ENCODE measurements around the gene CDH8.

- TF ChIP-seq, protein P1, sequence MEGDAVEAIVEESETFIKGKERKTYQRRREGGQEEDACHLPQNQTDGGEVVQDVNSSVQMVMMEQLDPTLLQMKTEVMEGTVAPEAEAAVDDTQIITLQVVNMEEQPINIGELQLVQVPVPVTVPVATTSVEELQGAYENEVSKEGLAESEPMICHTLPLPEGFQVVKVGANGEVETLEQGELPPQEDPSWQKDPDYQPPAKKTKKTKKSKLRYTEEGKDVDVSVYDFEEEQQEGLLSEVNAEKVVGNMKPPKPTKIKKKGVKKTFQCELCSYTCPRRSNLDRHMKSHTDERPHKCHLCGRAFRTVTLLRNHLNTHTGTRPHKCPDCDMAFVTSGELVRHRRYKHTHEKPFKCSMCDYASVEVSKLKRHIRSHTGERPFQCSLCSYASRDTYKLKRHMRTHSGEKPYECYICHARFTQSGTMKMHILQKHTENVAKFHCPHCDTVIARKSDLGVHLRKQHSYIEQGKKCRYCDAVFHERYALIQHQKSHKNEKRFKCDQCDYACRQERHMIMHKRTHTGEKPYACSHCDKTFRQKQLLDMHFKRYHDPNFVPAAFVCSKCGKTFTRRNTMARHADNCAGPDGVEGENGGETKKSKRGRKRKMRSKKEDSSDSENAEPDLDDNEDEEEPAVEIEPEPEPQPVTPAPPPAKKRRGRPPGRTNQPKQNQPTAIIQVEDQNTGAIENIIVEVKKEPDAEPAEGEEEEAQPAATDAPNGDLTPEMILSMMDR (IDR thresholded peaks at IDR 0.05; ENCODE audit: insufficient read depth, low read length, poor library complexity, severe bottlenecking) = no peak
- no peak for TF ChIP-seq EZH2phosphoT487 (conservative IDR thresholded peaks at IDR 0.05; ENCODE audit: low read length)
Observed at GRCh38 chr16:61798741-61799140, 237.5 kb downstream of the CDH8 start.
